Measurements from ENCODE around the gene KRTAP13-1.
A peak's percentile ranks its signal among the peaks of the same experiment; 100 is the strongest.

The KRTAP13-1 gene

GRCh38 chr21:30372139-30372770 is 23.6 kb upstream of the KRTAP13-1 start, which contains the start of gene KRTAP13-2:
KRTAP13-2 (minus strand) TSS chr21:30372271; CDS start chr21:30372213, 58 bp downstream.
- no peak within 1 kb of the TSS for H3K4me3 ChIP-seq (replicated peaks; ENCODE audit: low read depth, low read length)
- DNase-seq (ENCODE audit: extremely low read depth, low read depth): no peak
- no peak for TF ChIP-seq CTCF (IDR thresholded peaks at IDR 0.05; ENCODE audit: low read depth, low read length, missing control alignments)

- DNase-seq (ENCODE audit: extremely low read depth, low read depth): no peak
- TF ChIP-seq CTCF (IDR thresholded peaks at IDR 0.05; ENCODE audit: low read depth, low read length, missing control alignments): no peak
- no peak overlapping the region for H3K4me3 ChIP-seq (replicated peaks; ENCODE audit: low read depth, low read length)
Observed at GRCh38 chr21:30382201-30382600, 13.6 kb upstream of the KRTAP13-1 start.

- no peak for TF ChIP-seq CTCF (IDR thresholded peaks at IDR 0.05; ENCODE audit: low read depth, low read length, missing control alignments)
- no peak for DNase-seq (ENCODE audit: extremely low read depth, low read depth)
- no peak overlapping the region for H3K4me3 ChIP-seq (replicated peaks; ENCODE audit: low read depth, low read length)
Observed at GRCh38 chr21:30391492-30392025, 4.3 kb upstream of the KRTAP13-1 start.

- H3K4me3 ChIP-seq (replicated peaks; ENCODE audit: low read depth, low read length): no peak overlapping the region
- peak; percentile 17 for TF ChIP-seq CTCF (IDR thresholded peaks at IDR 0.05; ENCODE audit: low read depth, low read length, missing control alignments)
- peak; percentile 12 for DNase-seq (ENCODE audit: extremely low read depth, low read depth)
Observed at GRCh38 chr21:30408782-30409494, 13.1 kb downstream of the KRTAP13-1 start.

GRCh38 chr21:30415993-30416392 is 20.2 kb downstream of the KRTAP13-1 start:
- H3K4me3 ChIP-seq (replicated peaks; ENCODE audit: low read depth, low read length): no peak overlapping the region
- DNase-seq (ENCODE audit: extremely low read depth, low read depth): no peak
- no peak for TF ChIP-seq CTCF (IDR thresholded peaks at IDR 0.05; ENCODE audit: low read depth, low read length, missing control alignments)

- no peak for TF ChIP-seq CTCF (IDR thresholded peaks at IDR 0.05; ENCODE audit: low read depth, low read length, missing control alignments)
- no peak within 1 kb of the TSS for H3K4me3 ChIP-seq (replicated peaks; ENCODE audit: low read depth, low read length)
- DNase-seq (ENCODE audit: extremely low read depth, low read depth): no peak
Observed at GRCh38 chr21:30425826-30426225, 30.0 kb downstream of the KRTAP13-1 start, which contains the start of gene KRTAP13-3. KRTAP13-3 (minus strand) TSS chr21:30425926; CDS start chr21:30425912, 14 bp downstream.
